Stimulated activated CD4-positive, alpha-beta T cell treated with anti-CD3 and anti-CD28 coated beads, Interleukin-1b, Interleukin-23, amount 100 ng/mL, for 1 hour (primary cell): ENCODE measurements around the gene PUS10.
"Not testable (repeated sequence)": the region's sequence is repeated elsewhere in the genome, so short reads cannot be mapped to it uniquely, and the experiment has no call there.

Experiments
- DNase-seq, 2 donors: peaks; one replicate each; pipeline ENCODE4 v3.0.0-alpha.2; 2020; ENCODE audit warnings: low read depth in 2 of 2

Gene PUS10

GRCh38 chr2:61012303-61012702 lies 5.8 kb downstream of the PUS10 start:
- not testable (repeated sequence) for DNase-seq

- DNase-seq = no peak
Observed at GRCh38 chr2:61011678-61012077, 6.4 kb downstream of the PUS10 start.

GRCh38 chr2:61009355-61009754 lies 8.7 kb downstream of the PUS10 start:
- no peak for DNase-seq

DNA sequence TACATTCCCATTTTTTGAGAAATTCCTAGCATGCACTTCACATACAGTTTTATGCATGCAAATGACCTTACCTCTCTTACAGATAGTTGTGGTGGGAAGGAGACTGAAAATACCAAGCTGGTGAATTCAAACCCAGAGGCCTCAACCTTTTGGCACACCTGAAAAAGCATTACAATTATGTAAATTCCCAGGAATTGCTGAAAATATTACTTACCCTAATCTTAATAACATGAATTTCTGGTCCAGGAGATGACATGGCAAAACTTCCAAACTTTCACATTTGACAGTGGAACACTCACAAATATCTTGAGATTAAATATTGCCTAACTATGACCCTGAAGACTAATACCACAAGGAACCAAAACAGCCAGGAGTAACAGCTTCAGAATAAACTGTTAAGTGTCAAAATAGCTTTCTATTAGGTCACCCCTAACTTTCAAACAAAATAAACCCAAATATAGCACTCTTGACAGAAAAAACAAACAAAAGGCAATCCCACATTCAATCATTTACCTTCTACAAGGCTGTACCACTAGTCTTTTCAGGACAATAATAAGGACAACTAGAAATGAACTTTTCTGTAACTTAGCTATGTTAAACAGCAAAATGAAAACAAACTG lies 11.5 kb downstream of the PUS10 start:
- no peak for DNase-seq

DNA sequence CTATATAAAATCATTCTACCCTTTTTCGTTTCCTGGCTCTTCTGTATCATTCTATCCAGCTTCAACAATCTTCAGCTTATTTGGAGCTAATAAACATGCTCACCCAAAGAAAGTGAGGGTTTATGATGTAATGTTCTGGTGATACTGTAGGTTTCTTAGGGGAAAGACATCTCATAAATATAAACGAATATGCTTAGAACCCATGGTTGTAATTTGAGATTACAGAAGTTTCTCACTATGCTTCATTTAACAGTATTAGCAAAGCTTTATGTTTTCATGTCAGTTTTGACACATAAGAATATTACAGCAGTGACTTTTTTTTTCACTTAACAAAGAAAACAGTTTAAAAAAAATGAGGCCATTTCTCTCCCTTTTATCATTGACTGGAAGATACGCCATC lies 12.3 kb downstream of the PUS10 start:
- no peak for DNase-seq

DNA sequence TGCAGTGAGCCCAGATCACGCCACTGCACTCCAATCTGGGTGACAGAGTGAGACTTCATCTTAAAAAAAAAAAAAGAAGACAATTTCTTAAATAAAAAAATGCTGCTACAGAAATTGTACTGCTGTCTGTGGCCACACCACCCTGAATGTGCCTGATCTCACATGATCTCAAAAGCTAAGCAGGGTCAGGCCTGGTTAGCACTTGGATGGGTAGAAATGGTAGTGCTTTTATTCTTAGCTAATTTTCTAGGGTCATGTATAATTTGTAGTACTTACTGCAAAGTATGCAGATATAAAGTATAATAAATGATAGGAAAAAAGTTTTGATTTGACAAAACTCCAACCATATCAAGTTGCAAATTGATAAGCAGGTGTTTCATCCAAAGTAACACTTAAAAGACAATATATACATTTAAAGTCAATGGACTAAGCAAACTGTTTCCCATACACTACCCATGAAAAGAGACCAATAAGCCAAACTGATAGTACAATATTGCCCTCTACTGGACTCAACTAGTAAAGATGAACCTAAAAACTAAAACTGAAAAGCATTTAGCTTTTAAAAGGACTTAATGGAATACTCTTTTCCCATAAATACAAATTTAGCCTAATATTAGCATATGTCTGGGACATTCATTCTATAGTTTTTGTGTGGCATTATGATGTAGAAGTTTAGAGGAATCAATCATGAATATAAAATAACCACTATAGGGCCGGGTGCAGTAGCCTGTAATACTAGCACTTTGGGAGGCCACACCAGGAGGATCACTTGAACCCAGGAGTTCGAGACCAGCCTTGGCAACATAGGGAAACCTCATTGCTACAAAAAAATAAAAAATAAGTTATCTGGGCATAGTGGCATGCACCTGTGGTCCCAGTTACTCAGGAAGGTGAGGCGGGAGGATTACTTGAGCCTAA lies 19.2 kb downstream of the PUS10 start:
- DNase-seq = no peak

GRCh38 chr2:60994131-60994530 lies 23.9 kb downstream of the PUS10 start:
- DNase-seq = no peak

DNA sequence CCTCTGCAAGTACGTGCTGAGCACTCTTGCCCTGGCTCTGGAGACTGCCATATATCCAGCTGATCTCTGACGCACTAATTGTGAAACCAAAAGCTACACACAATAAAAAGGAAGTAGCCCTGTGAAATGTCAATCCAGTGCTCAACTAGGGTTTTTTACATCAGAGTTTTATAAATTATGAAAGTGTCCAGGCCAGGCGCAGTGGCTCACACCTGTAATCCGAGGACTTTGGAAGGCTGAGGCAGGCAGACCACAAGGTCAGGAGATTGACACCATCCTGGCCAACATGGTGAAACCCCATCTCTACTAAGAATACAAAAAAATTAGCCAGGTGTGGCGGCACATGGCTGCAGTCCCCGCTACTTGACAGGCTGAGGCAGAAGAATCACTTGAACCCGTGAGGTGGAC lies 25.1 kb downstream of the PUS10 start:
- no peak for DNase-seq

DNA sequence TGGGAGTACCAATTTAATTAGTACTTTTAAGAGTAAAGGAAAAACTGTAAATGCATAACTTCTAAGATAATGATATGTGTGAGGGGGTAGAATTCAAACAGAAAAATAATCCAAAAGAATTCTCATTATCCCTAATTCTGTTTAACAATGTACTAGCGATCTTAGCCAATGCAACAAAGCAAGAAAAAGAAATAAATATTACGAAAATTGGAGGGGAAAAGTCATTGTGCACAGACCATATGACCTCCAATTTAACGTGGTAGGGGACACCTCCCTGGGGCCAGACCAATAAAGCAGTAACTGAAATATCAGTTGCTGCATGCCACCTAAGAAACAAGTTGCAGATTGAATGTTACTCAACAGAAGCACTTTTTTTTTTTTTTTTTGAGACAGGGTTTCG lies 26.4 kb downstream of the PUS10 start:
- no peak for DNase-seq

DNA sequence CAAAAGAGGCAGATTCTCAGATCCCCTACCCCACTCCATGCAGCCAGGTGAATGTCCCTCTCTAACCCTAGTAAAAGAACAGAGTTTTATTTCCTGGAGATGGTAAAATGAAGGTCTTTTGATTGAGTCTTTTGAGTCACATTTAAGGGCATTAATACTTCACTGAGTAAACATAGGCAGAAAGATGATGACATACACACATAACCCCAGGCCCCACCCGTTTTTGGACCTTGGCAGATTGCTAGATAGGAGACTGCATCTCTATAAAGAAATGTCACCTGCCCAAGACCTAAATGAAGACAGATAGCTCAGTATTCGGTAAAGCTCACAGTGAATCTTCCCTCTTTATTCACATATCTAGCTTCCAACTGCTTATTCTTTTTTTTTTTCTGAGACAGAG lies 28.8 kb downstream of the PUS10 start:
- DNase-seq = no peak

DNA sequence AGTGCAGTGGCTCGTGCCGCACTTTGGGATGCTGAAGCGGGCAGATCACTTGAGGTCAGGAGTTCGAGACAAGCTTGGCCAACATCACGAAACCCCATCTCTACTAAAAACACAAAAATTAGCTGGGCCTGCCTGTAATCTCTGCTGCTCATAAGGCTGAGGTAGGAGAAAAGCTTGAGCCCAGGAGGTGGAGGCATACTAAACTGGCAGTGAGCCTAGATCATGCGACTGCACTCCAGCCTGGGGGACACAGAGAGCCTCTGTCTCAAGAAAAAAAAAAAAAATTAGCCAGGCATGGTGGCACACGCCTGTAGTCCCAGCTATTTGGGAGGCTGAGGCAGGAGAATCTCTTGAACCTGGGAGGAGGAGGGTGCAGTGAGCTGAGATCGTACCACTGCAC lies 30.4 kb downstream of the PUS10 start:
- not testable (repeated sequence) for DNase-seq

- DNase-seq = no peak
Observed at GRCh38 chr2:60987041-60987440, 31.0 kb downstream of the PUS10 start.

- DNase-seq = no peak
Observed at GRCh38 chr2:60984720-60985119, 33.3 kb downstream of the PUS10 start.

DNA sequence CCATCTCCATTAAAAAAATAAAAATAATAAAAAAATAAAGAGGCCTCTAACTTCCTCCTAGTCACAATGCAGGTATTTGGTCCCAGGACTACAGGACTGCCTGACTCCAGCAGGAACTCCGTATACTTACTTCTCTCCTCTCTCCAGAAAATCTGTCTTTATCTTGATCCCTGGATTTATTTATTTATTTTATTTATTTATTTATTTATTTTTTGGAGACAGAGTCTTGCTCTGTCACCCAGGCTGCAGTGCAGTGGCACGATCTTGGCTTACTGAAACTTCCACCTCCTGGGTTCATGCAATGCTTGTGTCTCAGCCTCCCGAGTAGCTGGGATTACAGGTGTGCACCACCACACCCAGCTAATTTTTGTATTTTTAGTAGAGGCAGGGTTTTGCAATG lies 36.0 kb downstream of the PUS10 start:
- not testable (repeated sequence) for DNase-seq

GRCh38 chr2:60980071-60980815 lies 37.8 kb downstream of the PUS10 start:
- no peak for DNase-seq

- DNase-seq = no peak
Observed at GRCh38 chr2:60979231-60979630, 38.8 kb downstream of the PUS10 start.

DNA sequence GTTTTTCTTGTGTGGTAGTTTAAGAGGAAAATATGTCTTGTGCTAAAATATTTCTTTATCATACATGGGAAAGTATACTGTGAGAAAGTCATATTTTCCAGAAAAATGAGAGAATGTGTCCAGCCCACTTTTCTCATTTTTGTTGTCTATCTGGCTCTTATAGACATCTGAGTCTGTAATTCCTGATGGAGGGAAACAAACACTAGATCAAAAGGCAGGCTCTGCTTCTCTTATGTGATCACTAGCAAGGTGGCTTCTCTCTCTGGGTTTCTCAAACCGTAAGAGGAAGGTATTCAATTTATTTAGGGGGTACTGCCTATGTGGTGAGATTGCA lies 40.5 kb downstream of the PUS10 start:
- no peak for DNase-seq

GRCh38 chr2:60976875-60977561 lies 41.0 kb downstream of the PUS10 start:
- DNase-seq = no peak

DNA sequence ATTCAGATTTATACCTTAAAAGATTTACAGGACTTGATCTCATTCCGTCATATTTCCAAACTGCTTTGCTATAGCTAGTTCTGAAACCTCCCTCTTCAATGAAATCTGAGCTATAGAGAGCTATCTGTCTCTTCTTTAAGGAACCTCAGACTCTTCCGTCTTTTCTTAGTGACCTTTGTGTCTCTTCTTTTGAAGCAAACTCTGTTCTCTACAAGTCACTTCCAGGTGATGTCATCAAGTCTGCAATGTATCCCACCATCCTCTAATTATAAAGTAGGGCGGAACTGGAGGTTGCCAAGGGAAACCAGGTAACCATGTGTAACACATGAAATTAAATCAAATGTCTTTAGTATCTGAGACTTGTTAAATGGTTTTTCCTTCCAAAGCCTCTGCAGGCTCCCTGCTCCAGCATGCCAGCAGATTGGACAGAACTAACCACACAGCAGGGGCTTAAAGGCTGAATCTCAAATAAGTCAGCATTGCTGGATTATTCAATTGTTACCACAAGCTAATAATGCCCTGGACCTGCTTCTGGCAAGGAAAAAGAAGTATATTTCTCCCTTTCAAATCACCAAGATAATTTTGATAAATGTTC lies 41.7 kb downstream of the PUS10 start:
- no peak for DNase-seq

GRCh38 chr2:60974652-60975051 lies 43.4 kb downstream of the PUS10 start:
- DNase-seq = no peak

- DNase-seq = no peak
Observed at GRCh38 chr2:60973705-60974104, 44.4 kb downstream of the PUS10 start.
